Activated naive CD8-positive, alpha-beta T cell treated with anti-CD3 and anti-CD28 coated beads, Interleukin-2, amount 50 U/mL, for 16 hours (primary cell): ENCODE data around the gene RALGAPB.

Experiments used
- DNase-seq: peaks from one replicate; pipeline ENCODE4 v3.0.0-alpha.2; 2020; ENCODE audit warnings: low read depth, low spot score

Gene RALGAPB

DNA sequence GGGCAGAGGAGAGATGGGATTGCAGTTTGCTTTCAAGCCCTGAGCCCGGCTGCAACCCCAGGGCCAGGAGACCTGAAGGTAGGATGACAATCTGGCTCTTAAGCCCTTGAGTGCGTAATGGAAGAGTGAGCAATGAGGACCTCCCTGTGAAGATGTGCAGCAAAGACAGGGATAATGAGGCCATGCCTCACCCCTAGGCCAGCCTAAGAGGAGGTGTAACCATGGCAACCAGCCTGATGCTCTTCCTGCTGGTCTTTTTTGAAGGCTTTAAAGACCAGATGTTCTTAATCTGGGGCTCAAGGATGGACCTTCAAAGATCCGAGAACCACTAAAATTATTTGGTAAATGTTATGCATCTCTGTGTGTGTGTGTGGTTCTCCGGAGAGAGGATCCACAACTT, 137.2 kb downstream of the RALGAPB start:
- DNase-seq = no peak

DNA sequence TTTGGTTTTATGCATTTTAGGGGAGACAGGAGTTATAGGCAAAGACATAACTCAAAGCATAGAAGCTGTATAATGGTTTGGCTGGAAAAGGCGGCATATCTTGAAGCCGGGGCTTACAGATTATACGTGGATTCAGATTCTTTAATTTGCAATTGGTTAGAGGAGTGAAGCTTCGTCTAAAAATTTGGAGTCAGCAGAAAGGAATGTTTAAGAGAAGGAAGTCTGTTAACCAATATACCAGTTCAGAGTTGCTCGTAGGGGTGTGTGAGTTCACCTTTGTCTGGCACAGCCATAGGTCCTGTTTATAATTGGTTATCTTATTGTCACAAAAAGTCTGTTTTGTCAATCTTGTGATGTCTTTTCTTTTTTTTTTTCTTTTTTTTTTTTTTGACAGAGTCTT, 137.9 kb downstream of the RALGAPB start:
- DNase-seq = no peak

DNA sequence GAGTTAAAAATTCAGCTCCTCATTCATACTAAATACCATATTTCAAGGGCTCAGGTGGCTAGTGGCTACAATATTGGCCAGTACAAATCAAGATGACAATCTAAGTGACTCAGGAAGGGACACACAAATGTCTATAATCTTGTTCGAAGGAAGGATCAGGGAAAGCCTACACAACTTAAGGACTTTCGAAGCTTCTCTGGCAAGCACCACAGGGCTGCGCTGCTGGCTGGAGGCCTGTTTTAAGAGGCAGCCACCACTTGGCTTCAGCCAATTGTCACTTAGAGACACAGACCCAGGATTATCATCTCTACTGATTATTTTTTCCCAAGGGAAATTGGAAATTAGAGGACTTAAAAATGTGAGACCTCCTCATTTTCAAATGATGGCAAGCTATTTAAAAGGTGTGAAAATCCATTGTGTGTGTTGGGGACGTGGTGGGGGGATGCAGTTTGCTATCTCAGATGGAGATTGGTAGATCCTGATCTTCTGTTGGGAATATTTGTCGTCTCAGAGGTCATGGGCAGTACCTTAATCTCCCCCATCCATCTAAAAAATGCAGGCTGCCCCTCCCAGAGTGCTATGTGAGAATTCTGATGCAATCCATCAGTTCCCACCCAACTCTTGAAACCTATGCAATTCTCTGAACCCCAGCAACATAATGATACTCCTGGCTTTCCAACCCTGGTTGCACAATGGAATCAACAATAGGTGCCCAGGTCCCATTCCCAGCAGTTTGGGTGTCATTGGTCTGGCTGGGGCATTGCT, 140.3 kb downstream of the RALGAPB start:
- DNase-seq = no peak

DNA sequence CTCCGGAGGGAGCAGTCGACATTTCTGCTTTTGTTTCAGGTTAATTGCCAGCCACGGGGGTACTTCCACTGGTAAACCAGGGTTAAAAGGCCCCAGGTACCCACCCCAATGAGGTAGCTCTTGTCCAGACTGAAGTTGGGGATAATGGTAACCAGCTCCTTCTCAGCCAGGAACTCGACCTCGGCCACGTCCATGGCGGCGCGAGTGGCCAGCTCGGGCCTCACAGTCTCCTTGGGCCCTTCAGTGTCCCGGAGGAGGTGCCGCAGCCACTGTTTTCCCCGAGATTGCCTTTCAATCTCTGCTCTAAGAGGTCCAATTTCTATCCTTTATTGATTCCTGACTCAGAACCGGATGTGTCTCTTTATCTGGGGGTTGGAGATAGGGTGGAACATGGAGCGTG, 142.6 kb downstream of the RALGAPB start:
- DNase-seq = no peak

DNA sequence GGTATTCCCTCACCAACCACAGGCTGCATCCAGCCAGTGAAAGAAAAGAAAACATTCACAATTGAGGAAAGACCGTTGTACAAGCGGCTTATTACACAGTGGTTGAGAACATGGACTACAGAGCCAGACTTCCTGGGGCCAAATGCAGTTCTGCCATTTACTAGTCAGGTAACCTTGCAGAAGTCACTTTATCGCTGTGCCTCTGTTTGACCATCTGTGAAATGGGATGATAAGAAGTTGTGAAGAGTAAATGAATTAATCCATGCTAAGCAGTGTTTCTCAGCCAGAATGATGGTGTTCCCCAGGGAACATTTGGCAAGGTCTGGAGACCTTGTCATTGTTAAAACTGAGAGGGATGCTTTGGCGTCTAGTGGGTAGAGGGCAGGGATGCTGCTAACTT, 143.8 kb downstream of the RALGAPB start:
- DNase-seq = no peak

DNA sequence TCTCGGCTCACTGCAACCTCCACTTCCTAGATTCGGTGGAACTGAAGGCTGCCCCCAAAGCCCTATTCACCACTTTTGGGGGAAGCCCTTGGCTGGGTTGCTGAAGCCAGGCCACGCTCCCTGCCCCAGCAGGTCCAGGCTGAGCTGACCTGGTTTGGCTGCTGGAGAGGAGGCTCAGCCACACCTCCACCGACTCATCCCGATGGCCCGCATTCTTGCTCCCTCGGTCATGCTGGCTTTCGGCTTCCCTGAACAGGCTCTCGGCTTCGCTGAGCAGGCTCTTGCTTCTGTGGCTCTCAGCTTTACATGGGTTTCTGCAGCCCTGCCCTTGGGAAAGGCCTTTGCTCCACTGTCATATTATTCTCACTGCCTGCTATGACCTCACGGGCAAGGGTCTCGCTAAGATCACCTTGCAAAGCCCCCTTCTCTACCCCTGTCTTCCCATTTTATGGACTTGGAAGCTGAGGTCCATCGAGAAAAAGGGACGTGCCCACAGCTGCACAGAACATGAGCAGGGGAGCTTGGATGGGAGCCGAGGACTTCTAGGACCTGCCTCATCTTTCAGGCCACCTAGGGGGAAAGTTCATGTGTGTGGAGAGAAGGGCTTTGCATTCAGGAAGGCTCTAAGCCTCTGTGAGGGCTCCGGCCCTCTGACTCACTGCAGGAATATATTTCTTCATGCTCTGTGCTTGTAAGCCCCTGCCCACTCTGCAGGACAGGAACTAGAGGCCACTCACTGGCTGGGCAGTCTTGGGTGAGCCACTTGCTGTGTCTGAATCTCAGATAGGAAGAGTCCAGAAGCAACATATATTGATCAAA, 144.6 kb downstream of the RALGAPB start:
- no peak for DNase-seq

DNA sequence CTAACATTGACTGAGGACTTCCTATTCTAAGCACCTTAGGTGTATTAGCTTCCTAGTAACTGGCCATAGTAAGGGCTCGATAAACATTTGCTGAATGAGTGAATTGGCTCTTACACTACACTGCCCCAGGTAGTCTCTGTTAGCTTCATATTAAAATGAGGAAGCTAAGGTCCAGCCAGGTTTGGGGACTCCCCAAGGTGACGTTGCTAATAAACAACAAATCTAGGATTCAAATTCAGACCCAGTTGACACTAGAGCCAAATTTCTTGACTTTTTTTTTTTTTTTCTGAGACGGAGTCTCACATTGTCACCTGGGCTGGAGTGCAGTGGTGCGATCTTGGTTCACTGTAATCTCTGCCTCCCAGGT, 145.2 kb downstream of the RALGAPB start:
- DNase-seq = no peak

DNA sequence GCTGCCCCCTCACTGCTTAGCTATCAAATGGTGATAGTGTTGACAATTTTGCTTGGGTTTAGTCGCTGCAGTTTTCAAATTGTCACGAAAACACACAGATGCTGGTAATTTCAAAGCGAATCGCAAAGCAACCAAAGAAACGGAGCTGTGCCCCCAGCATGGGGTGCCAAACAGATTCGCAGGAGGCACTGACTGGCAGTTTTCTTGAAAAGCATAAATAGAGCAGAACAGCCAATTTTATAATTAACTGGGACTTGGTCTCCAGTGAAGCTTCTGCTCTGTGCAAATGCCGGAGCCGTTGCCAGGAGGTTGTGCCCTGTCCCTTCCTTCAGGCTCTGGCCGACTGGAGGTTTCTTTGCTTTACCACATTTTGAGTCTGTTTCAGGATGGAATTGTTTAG, 147.8 kb downstream of the RALGAPB start:
- no peak for DNase-seq

DNA sequence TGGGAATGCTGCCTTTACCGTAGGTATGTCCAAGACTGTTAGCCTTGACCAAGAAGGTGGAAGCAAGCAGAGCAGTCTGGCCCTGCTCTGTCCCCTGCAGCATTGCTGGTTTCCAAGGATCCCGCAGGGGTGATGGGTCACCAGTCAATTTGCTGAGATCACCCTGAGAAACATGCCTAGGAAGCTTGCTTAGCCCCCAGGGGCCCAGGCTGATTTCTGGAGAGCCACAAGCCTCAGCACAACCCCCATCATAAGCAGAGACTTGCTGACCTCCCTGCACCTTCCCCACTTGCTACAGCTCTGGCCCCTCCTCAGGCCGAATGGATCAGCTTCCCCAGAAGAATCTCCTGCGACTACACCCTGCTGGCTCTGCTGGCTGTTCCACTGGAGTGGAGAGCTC, 150.4 kb downstream of the RALGAPB start:
- DNase-seq = no peak

DNA sequence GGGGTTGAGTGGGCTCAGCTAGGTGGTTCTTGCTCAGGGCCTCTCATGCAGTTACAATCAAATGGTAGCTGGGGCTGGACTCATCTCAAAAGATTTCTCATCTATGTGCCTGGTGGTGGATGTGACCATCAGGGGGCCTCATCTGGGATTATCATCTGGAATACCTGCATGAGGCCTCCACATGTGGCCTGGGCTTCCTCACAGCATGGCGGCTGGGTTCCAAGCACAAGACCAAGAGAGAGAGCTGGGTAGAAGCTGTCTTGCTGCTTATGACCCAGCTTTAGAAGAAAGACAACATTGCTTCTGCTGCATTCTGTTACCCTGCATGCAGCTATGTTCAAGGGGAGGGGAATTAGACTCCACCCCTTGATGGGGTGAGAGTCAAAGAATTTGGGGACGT, 151.4 kb downstream of the RALGAPB start:
- no peak for DNase-seq

DNA sequence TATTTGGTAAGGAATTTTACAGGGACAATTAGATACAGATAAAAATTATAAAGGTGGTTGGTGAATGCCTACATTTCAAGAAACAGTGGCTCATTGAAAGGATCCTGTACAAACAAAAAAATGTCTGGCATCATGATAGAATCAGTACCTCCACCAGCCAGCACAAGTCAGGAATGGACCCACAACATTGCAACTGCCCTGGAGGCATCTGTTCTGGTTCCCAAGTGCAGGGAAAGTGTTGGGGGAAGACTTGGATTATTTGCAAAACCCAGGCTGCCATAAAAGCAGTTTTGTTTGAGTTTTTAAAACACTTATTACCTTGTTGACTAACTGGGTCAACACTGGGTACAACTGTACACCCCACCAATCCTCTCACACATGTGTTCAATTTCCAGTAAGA, 153.3 kb downstream of the RALGAPB start:
- DNase-seq = no peak

DNA sequence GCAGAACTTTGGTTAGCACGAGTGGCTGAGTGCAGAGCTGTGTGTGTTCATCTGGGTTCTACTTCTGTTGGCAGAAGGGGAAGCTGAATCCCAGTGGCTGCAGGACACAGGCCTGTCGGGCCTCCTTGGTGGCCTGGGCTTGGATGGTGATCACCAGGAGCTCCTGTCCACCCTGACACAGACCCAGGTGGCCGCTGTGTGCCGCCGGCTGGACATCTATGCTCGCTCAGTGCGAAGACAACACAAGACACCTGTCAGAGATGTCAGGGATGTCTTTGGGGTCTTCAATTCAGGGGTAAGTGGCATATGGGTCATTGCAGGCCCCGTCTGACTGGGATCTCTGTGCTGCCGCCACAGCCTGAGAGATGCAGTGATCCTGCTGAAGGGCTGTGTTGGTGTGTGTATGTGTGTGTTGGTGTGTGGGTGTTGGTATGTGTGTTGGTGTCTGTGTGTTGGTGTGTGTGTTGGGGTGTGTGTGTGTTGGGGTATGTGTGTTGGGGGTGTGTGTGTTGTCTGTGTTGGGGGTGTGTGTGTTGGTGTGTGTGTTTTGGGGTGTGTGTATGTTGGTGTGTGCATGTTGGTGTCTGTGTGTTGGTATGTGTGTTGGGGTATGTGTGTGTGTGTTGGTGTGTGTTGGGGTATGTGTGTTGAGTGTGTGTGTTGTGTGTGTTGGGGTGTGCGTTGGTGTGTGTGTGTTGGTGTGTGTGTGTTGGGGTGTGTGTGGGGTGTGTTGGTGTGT, 154.4 kb downstream of the RALGAPB start:
- no peak for DNase-seq
